Bronchial epithelial cell (primary cell): Measurements from ENCODE around the gene TRIM37. TPM values are rescaled to one million over a fixed set of nuclear protein-coding genes. Genes with fewer than 3 reads are reported as not detected.
"Not testable (repeated sequence)": the region's sequence is repeated elsewhere in the genome, so short reads cannot be mapped to it uniquely, and the experiment has no call there.

Experiments used
- DNase-seq: peaks from one replicate; pipeline ENCODE4 v3.0.0-alpha.2; 2010; ENCODE audit warnings: low read depth
- FAIRE-seq: peaks from 2 replicates; lab custom pipeline; 2011; peaks lifted over from hg19 to GRCh38; lab: Jason Lieb, UNC
- H3K27me3 ChIP-seq: 2 replicates; pipeline ENCODE4 v1.5.1; 2011; ENCODE audit warnings: low read length; ENCODE audit not compliant: control insufficient read depth, insufficient read depth
- H3K36me3 ChIP-seq: 2 replicates; pipeline ENCODE4 v1.5.1; 2011; ENCODE audit warnings: low read length; ENCODE audit not compliant: control insufficient read depth, insufficient read depth
- H3K4me3 ChIP-seq: 2 replicates; pipeline ENCODE4 v1.5.1; 2011; ENCODE audit warnings: mild to moderate bottlenecking, low read depth, low read length, control low read depth
- CTCF ChIP-seq: IDR thresholded peaks from 2 replicates; pipeline ENCODE4 v1.5.1; 2011; ENCODE audit warnings: mild to moderate bottlenecking, moderate library complexity, low read length, control low read depth, inconsistent platforms; ENCODE audit not compliant: insufficient read depth, severe bottlenecking
- total RNA-seq: library from RNA; depleted of rRNA; stranded (reverse); fragments of >200 nt; gene quantifications from 2 replicates; pipeline ENCODE4 v1.2.1, GENCODE V29; 2014

The TRIM37 gene
- total RNA-seq, 1 donor from 2014 or later, result 29.0 TPM

GRCh38 chr17:59094861-59095530, 11.7 kb downstream of the TRIM37 start:
- FAIRE-seq (no peak), DNase-seq (no peak)
- Histone ChIP-seq H3K36me3 (no peaks in the 10 kb centered on the region), H3K4me3 (no peak overlapping the region), H3K27me3 (no peaks in the 10 kb centered on the region)
- no peak for TF ChIP-seq CTCF

- TF ChIP-seq CTCF, result no peak
- FAIRE-seq, result no peak
- Histone ChIP-seq H3K36me3 (peaks cover 2% of the 10 kb centered on the region), H3K27me3 (no peaks in the 10 kb centered on the region), H3K4me3 (no peak overlapping the region)
- DNase-seq, result peak; percentile 80
These were observed 12.9 kb downstream of the TRIM37 start for GRCh38 chr17:59093702-59094231.

GRCh38 chr17:59093145-59093701, 13.5 kb downstream of the TRIM37 start:
- FAIRE-seq, result no peak
- no peaks in the 10 kb centered on the region for H3K27me3 ChIP-seq
- peaks cover 2% of the 10 kb centered on the region for H3K36me3 ChIP-seq
- H3K4me3 ChIP-seq, result no peak overlapping the region
- TF ChIP-seq CTCF, result no peak
- DNase-seq, result no peak

GRCh38 chr17:59090593-59090992, 16.1 kb downstream of the TRIM37 start:
- not testable (repeated sequence) for DNase-seq, H3K36me3 ChIP-seq, H3K27me3 ChIP-seq, FAIRE-seq, H3K4me3 ChIP-seq

- no peak for TF ChIP-seq CTCF
- no peak overlapping the region for H3K4me3 ChIP-seq
- FAIRE-seq (no peak), DNase-seq (no peak)
- H3K36me3 ChIP-seq, result peaks cover 4% of the 10 kb centered on the region
- H3K27me3 ChIP-seq, result no peaks in the 10 kb centered on the region
These were observed 22.5 kb downstream of the TRIM37 start for GRCh38 chr17:59084154-59084553.

GRCh38 chr17:59074494-59074893, 32.2 kb downstream of the TRIM37 start:
- FAIRE-seq (no peak), DNase-seq (peak; percentile 76)
- no peak for TF ChIP-seq CTCF
- H3K36me3 ChIP-seq, result peaks cover 2% of the 10 kb centered on the region
- no peaks in the 10 kb centered on the region for H3K27me3 ChIP-seq
- no peak overlapping the region for H3K4me3 ChIP-seq
